Fibroblast of mammary gland (primary cell): Measurements from ENCODE around the gene TKT.
A peak's percentile ranks its signal among the peaks of the same experiment; 100 is the strongest.

Source experiments
- DNase-seq: peaks from one replicate; pipeline ENCODE4 v3.0.0-alpha.2; 2010; ENCODE audit warnings: low read depth
- H3K4me3 ChIP-seq: 2 replicates; pipeline ENCODE4 v1.5.1; 2011; ENCODE audit warnings: low read depth, mild to moderate bottlenecking, low read length, moderate library complexity; ENCODE audit not compliant: control insufficient read depth
- CTCF ChIP-seq: conservative IDR thresholded peaks from 2 replicates; pipeline ENCODE4 v1.5.1; 2011; ENCODE audit warnings: low read depth, low read length, inconsistent platforms; ENCODE audit not compliant: control insufficient read depth, insufficient read depth

The TKT gene

GRCh38 chr3:53188136-53188685, 67.6 kb downstream of the TKT start:
- H3K4me3 ChIP-seq, result no peak overlapping the region
- DNase-seq, result no peak
- TF ChIP-seq CTCF, result no peak

GRCh38 chr3:53187430-53187829, 68.4 kb downstream of the TKT start:
- DNase-seq, result peak; percentile 7
- no peak for TF ChIP-seq CTCF
- H3K4me3 ChIP-seq, result no peak overlapping the region

GRCh38 chr3:53186726-53187125, 69.1 kb downstream of the TKT start:
- H3K4me3 ChIP-seq, result no peak overlapping the region
- no peak for TF ChIP-seq CTCF
- no peak for DNase-seq

- TF ChIP-seq CTCF, result no peak
- no peak for DNase-seq
- no peak overlapping the region for H3K4me3 ChIP-seq
Measured at GRCh38 chr3:53185761-53186465, 69.9 kb downstream of the TKT start.

GRCh38 chr3:53184701-53185100, 71.1 kb downstream of the TKT start:
- no peak for DNase-seq
- no peak overlapping the region for H3K4me3 ChIP-seq

GRCh38 chr3:53183514-53183913, 72.3 kb downstream of the TKT start:
- TF ChIP-seq CTCF, result no peak
- no peak for DNase-seq
- H3K4me3 ChIP-seq, result no peak overlapping the region

More at GRCh38 chr3:53184701-53185100, 71.1 kb downstream of the TKT start:
- TF ChIP-seq CTCF, result no peak

GRCh38 chr3:53182764-53183355, 73.0 kb downstream of the TKT start:
- no peak overlapping the region for H3K4me3 ChIP-seq
- no peak for TF ChIP-seq CTCF
- DNase-seq, result no peak
